Inflammatory macrophage treated with lipopolysaccharide for 4 hours (primary cell): Measurements from ENCODE around the gene MX2.
"Not testable (repeated sequence)": the region's sequence is repeated elsewhere in the genome, so short reads cannot be mapped to it uniquely, and the experiment has no call there.

Experiments used
- DNase-seq: peaks from one replicate; pipeline ENCODE4 v3.0.0-alpha.2; 2020

Gene MX2

GRCh38 chr21:41419921-41420862 is 58.4 kb downstream of the MX2 start:
- DNase-seq, result peak; percentile 96

DNA sequence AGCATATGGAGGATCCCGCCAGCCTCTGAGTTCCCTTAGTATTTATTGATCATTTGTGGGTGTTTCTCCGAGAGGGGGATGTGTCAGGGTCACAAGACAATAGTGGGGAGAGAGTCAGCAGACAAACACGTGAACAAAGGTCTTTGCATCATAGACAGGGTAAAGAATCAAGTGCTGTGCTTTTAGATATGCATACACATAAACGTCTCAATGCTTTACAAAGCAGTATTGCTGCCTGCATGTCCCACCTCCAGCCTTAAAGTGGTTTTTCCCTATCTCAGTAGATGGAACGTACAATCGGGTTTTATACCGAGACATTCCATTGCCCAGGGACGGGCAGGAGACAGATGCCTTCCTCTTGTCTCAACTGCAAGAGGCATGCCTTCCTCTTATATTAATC is 59.2 kb downstream of the MX2 start:
- DNase-seq, result not testable (repeated sequence)

GRCh38 chr21:41422546-41423304 is 60.9 kb downstream of the MX2 start:
- DNase-seq, result no peak

DNA sequence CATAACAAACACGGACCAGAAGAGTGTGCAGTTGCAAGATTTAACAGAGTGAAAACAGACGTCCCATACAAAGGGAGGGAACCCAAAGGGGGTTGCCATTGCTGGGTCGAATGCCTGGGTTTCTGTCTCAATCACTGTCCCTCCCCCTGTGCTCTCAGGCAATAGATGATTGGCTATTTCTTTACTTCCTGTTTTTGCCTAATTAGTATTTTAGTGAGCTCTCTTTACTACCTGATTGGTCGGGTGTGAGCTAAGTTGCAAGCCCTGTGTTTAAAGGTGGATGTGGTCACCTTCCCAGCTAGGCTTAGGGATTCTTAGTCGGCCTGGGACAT is 61.4 kb downstream of the MX2 start:
- DNase-seq, result not testable (repeated sequence)

- peak; percentile 30 for DNase-seq
Observed at GRCh38 chr21:41425588-41425953, 63.7 kb downstream of the MX2 start.

- DNase-seq, result peak; percentile 94
Observed at GRCh38 chr21:41425954-41426675, 64.3 kb downstream of the MX2 start, which contains the start of gene MX1. Gene MX1, plus strand, starts transcription at chr21:41426239. Its CDS starts 5,832 bp downstream, at chr21:41432071.

DNA sequence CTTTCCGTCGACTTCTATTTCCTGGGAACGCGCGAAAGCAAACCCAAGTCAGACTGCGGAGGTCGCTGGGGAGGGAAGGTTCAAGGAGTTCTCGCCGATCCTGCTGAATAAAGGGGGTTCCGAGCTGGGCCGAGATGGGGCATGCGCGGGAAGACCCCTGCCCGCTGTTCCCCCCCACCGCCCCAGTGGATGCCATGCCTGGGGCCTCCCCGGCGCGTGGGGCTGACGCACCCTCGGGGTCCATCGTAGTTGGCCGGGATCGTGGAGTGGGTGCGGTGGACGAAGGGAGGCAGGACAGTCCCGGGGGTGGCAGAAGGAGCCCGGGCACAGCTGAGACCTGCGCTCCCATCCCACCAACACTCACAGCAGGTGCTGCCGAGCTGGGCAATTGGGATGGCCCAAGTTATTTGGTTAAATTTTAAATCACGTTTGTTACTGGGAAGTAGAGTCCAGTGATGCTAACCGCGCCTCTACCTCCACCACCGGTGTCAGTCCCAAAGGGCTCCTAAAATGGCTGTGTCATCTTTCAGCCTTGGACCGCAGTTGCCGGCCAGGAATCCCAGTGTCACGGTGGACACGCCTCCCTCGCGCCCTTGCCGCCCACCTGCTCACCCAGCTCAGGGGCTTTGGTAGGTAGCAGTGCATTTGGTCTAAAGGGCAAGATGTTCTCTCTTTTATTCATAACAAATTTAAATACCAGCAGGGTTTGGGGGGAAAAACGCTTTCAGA is 65.0 kb downstream of the MX2 start:
- peak; percentile 38 for DNase-seq

DNA sequence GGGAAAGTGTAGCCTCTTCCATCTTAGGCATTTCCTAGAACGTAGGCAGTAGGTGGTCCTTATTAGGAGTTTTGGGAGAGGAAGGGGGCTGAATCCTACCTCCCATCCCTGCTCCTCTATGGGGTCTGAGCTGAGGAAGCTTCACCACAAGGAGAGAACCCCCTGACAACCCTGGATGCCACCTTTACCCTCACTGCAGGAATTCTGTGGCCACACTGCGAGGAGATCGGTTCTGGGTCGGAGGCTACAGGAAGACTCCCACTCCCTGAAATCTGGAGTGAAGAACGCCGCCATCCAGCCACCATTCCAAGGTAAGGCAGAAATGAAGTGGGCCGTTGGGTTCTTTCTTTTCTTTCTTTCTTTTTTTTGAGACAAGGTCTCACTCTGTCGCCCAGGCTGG is 65.7 kb downstream of the MX2 start:
- no peak for DNase-seq

GRCh38 chr21:41428311-41428710 is 66.5 kb downstream of the MX2 start:
- no peak for DNase-seq

DNA sequence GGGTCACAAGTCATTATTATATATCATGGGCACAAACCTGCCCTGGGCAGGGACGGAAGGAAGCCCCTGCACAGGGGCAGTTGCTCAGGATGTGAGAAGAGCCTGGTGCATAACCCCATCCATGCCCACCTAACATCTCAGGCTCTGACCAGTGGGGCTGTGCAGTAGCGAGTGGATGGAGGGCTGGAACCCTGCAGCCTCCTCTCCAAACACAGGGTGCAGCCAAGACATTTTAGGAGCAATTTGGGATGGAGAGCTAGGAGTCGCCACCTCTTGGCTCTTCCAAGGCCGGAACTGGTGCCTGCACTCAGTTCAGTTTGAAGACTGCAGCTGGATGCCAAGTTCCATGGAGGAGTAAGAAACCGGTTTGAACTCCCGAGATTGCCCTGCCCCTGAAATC is 67.0 kb downstream of the MX2 start:
- no peak for DNase-seq

DNA sequence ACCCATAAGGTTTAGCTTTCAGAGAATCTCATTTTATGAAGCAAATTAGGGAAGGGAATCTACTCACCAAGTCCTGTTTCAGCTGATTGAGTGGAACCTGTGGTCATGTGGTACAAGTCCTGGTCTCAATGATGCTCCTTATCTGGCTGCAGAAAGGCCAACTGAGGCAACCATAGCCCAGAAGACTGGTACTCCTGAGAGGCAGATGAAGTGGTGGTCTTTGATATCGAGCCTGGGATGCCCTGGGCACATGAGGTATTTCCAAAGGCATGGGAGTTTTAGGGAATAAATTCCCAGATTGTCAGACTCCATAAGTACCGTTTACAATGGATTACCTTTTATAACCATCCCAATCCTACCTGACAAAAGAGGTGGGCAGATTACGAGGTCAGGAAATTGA is 67.5 kb downstream of the MX2 start:
- no peak for DNase-seq

DNA sequence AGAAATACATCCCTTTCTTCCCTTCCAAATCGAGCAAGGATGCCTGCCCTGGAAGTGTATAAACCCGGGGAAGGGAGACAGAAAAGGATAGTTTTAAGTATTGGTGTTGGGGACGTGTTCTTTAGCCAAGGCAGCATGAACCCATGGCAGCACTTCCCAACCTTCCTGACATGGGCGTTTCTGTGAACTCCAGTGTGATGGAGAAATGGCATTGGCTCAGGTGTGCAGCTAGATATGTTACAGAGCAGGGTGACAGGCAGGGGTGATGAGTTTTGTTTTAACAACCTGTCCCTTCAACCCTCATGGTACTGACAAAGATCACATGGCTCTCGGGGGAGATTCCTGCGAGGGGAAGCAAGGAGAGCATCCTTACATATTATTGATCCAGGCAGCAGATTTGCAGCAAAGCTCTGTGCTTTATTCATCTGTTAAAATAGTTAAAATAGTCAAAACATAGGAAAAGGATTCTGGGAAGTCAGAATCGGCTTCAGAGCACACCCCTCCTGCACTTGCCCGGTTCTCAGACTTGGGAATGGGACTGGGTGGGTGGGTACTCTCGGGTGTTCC is 68.2 kb downstream of the MX2 start:
- DNase-seq, result no peak

GRCh38 chr21:41431788-41432548 is 70.1 kb downstream of the MX2 start:
- no peak for DNase-seq

- no peak for DNase-seq
Observed at GRCh38 chr21:41432562-41433460, 71.0 kb downstream of the MX2 start.

- no peak for DNase-seq
Observed at GRCh38 chr21:41433566-41433965, 71.7 kb downstream of the MX2 start.

GRCh38 chr21:41435706-41436105 is 73.9 kb downstream of the MX2 start:
- no peak for DNase-seq

DNA sequence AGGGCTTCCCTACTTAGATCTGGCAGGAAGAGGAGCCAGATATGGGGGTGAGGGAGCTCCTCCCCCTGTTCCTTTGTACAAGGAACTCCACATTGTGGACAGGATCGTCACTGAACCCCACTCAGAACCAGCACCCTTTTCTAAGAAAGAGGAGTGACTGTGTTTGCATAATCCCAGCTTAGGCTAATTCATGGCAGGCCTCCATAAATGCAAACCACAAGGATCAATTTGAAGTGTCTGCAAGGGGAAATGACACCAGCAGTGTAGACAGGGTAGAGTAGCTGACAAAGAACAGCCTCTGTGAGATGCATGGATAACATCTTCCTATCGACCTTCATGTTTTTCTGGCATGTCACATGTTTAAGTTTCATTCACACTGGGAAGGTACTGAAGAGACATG is 75.9 kb downstream of the MX2 start:
- DNase-seq, result no peak

- no peak for DNase-seq
Observed at GRCh38 chr21:41438425-41439113, 76.7 kb downstream of the MX2 start.

GRCh38 chr21:41439248-41439647 is 77.4 kb downstream of the MX2 start:
- no peak for DNase-seq

- no peak for DNase-seq
Observed at GRCh38 chr21:41441546-41441945, 79.7 kb downstream of the MX2 start.
